Naive B cell (primary cell): ENCODE data around the gene MYH3. TPM values are rescaled to one million over a fixed set of nuclear protein-coding genes. Genes with fewer than 3 reads are reported as not detected.
"Not testable (repeated sequence)": the region's sequence is repeated elsewhere in the genome, so short reads cannot be mapped to it uniquely, and the experiment has no call there.

Experiments
- ATAC-seq, 2 donors: fragments of 150-1000 bp; cut with Tn5 transposase; 2 replicates each; pipeline ENCODE4 v1.10.0; 2021; ENCODE audit warnings: low read depth in 2 of 2, mild to moderate bottlenecking in 2 of 2, moderate library complexity in 2 of 2
- DNase-seq: peaks from one replicate; pipeline ENCODE4 v3.0.0; 2022
- H3K27ac Mint-ChIP-seq, 6 donors: one replicate each; pipeline ENCODE4 v1.8.0; 2020 to 2022; ENCODE audit warnings: mild to moderate bottlenecking in 6 of 6, mixed read lengths in 6 of 6, moderate library complexity in 5 of 6, inconsistent platforms in 2 of 6
- H3K27me3 Mint-ChIP-seq, 3 donors: one replicate each; pipeline ENCODE4 v1.8.0; 2021 to 2022; ENCODE audit warnings: mixed read lengths in 3 of 3, mild to moderate bottlenecking in 1 of 3
- H3K36me3 Mint-ChIP-seq, 2 donors: one replicate each; pipeline ENCODE4 v1.8.0; 2020 to 2022; ENCODE audit warnings: mixed read lengths in 2 of 2, inconsistent platforms in 1 of 2, mild to moderate bottlenecking in 1 of 2
- H3K4me1 Mint-ChIP-seq, 3 donors: one replicate each; pipeline ENCODE4 v1.8.0; 2020 to 2022; ENCODE audit warnings: mixed read lengths in 3 of 3, inconsistent platforms in 1 of 3, mild to moderate bottlenecking in 1 of 3, moderate library complexity in 1 of 3
- H3K4me3 Mint-ChIP-seq, 8 donors: one replicate each; pipeline ENCODE4 v1.8.0; 2020 to 2022; ENCODE audit warnings: mild to moderate bottlenecking in 8 of 8, mixed read lengths in 8 of 8, moderate library complexity in 8 of 8, inconsistent platforms in 2 of 8
- H3K9me3 Mint-ChIP-seq, 7 donors: one replicate each; pipeline ENCODE4 v1.8.0; 2020 to 2022; ENCODE audit warnings: mixed read lengths in 7 of 7, mild to moderate bottlenecking in 5 of 7, inconsistent platforms in 2 of 7, moderate library complexity in 1 of 7
- polyA plus RNA-seq, 6 donors: library from polyadenylated mRNA; unstranded; fragments of 300-500 nt; fragmentation: Illumina TruSeq; gene quantifications; one replicate each; pipeline ENCODE4 v1.2.3, GENCODE V29; 2021; ENCODE audit warnings: low read depth in 6 of 6

MYH3 gene
- polyA plus RNA-seq: under 1 TPM in 4 of 6 donors, not detected in 2; 0.41 to 0.78 (median 0.60) TPM

- ATAC-seq (no peak), DNase-seq (no peak)
- H3K4me1 Mint-ChIP-seq: peaks cover 14 to 18% (median 14%) of the 10 kb centered on the region in 3 donors
- H3K9me3 Mint-ChIP-seq: no peaks in the 10 kb centered on the region
- peaks cover 4 to 12% of the 10 kb centered on the region in 2 donors for H3K36me3 Mint-ChIP-seq
- no peak within 1 kb of the TSS for H3K4me3 Mint-ChIP-seq
- peaks cover 0 to 8% (median 0%) of the 10 kb centered on the region in 3 donors for H3K27me3 Mint-ChIP-seq
- peak within 1 kb of the TSS in 2 of 6 donors; percentile 13 to 76 for H3K27ac Mint-ChIP-seq
These were observed at the start of gene MYH3 for GRCh38 chr17:10657148-10657547. TSS of gene MYH3 (minus strand) at chr17:10657309. CDS start at chr17:10655064, 2,245 bp downstream.

GRCh38 chr17:10705727-10706126 is 48.6 kb upstream of the MYH3 start:
- H3K36me3 Mint-ChIP-seq: peaks cover 18 to 30% of the 10 kb centered on the region in 2 donors
- peaks cover 26 to 51% (median 34%) of the 10 kb centered on the region in 3 donors for H3K4me1 Mint-ChIP-seq
- DNase-seq: no peak
- H3K9me3 Mint-ChIP-seq: no peaks in the 10 kb centered on the region
- H3K27me3 Mint-ChIP-seq: no peaks in the 10 kb centered on the region
- H3K4me3 Mint-ChIP-seq: peak overlapping the region in 1 of 8 donors; percentile 22
- ATAC-seq: no peak
- peak overlapping the region in 3 of 6 donors; percentile 4 to 48 (median 4) for H3K27ac Mint-ChIP-seq

GRCh38 chr17:10702574-10702973 is 45.5 kb upstream of the MYH3 start:
- Mint-ChIP-seq H3K4me1 (peaks cover 36 to 66% (median 50%) of the 10 kb centered on the region in 3 donors), H3K4me3 (peak overlapping the region in 4 of 8 donors; percentile 23 to 76 (median 63)), H3K27ac (peak overlapping the region; percentile 47 to 91 (median 72)), H3K9me3 (no peaks in the 10 kb centered on the region), H3K36me3 (peaks cover 13 to 15% of the 10 kb centered on the region in 2 donors), H3K27me3 (no peaks in the 10 kb centered on the region)
- no peak for DNase-seq
- no peak for ATAC-seq

GRCh38 chr17:10699856-10700255 is 42.7 kb upstream of the MYH3 start:
- Mint-ChIP-seq H3K4me3 (peak overlapping the region; percentile 65 to 91 (median 82)), H3K36me3 (peaks cover 0 to 11% of the 10 kb centered on the region in 2 donors), H3K9me3 (no peaks in the 10 kb centered on the region), H3K27ac (peak overlapping the region; percentile 81 to 95 (median 88)), H3K4me1 (peaks cover 36 to 70% (median 47%) of the 10 kb centered on the region in 3 donors), H3K27me3 (no peaks in the 10 kb centered on the region)
- DNase-seq (peak; percentile 42), ATAC-seq (peak in 1 of 2 donors; percentile 12)

- peaks cover 37 to 62% (median 45%) of the 10 kb centered on the region in 3 donors for H3K4me1 Mint-ChIP-seq
- peak overlapping the region; percentile 94 to 100 (median 96) for H3K4me3 Mint-ChIP-seq
- ATAC-seq (no peak), DNase-seq (no peak)
- no peaks in the 10 kb centered on the region for H3K27me3 Mint-ChIP-seq
- H3K27ac Mint-ChIP-seq: peak overlapping the region; percentile 95 to 99 (median 96)
- peaks cover 0 to 11% of the 10 kb centered on the region in 2 donors for H3K36me3 Mint-ChIP-seq
- no peaks in the 10 kb centered on the region for H3K9me3 Mint-ChIP-seq
These were observed 41.1 kb upstream of the MYH3 start for GRCh38 chr17:10698096-10698818.

GRCh38 chr17:10697092-10698081 is 40.3 kb upstream of the MYH3 start, which contains the start of the genes ADPRM and SCO1:
TSS of gene ADPRM (plus strand) at chr17:10697594. CDS start at chr17:10704927, 7,333 bp downstream.
TSS of gene SCO1 (minus strand) at chr17:10697533. CDS start at chr17:10697507, 26 bp downstream.
- Mint-ChIP-seq H3K4me1 (peaks cover 35 to 53% (median 38%) of the 10 kb centered on the region in 3 donors), H3K27ac (peak within 1 kb of the TSS; percentile 95 to 99 (median 96)), H3K4me3 (peak within 1 kb of the TSS; percentile 94 to 100 (median 96)), H3K9me3 (no peaks in the 10 kb centered on the region), H3K27me3 (no peaks in the 10 kb centered on the region), H3K36me3 (peaks cover 0 to 11% of the 10 kb centered on the region in 2 donors)
- peak; percentile 90 for DNase-seq
- ATAC-seq: peak; percentile 91

- H3K27me3 Mint-ChIP-seq, H3K9me3 Mint-ChIP-seq, ATAC-seq, DNase-seq: not testable (repeated sequence)
- peak overlapping the region; percentile 94 to 100 (median 96) for H3K4me3 Mint-ChIP-seq
- H3K4me1 Mint-ChIP-seq: peaks cover 27 to 42% (median 28%) of the 10 kb centered on the region in 3 donors
- H3K36me3 Mint-ChIP-seq: peaks cover 0 to 10% of the 10 kb centered on the region in 2 donors
- peak overlapping the region in 3 of 6 donors; percentile 60 to 97 (median 94) for H3K27ac Mint-ChIP-seq
These were observed 38.8 kb upstream of the MYH3 start for GRCh38 chr17:10695875-10696407.

- peaks cover 20 to 35% of the 10 kb centered on the region in 2 donors for H3K36me3 Mint-ChIP-seq
- H3K27ac Mint-ChIP-seq: no peak overlapping the region
- ATAC-seq: no peak
- no peaks in the 10 kb centered on the region for H3K9me3 Mint-ChIP-seq
- no peaks in the 10 kb centered on the region for H3K27me3 Mint-ChIP-seq
- H3K4me3 Mint-ChIP-seq: no peak overlapping the region
- DNase-seq: no peak
- H3K4me1 Mint-ChIP-seq: peaks cover 15 to 24% (median 15%) of the 10 kb centered on the region in 3 donors
These were observed 30.4 kb upstream of the MYH3 start for GRCh38 chr17:10687499-10687898.

GRCh38 chr17:10683853-10684252 is 26.7 kb upstream of the MYH3 start:
- peaks cover 0 to 9% (median 3%) of the 10 kb centered on the region in 3 donors for H3K4me1 Mint-ChIP-seq
- DNase-seq (no peak), ATAC-seq (no peak)
- H3K27ac Mint-ChIP-seq: no peak overlapping the region
- H3K9me3 Mint-ChIP-seq: no peaks in the 10 kb centered on the region
- H3K36me3 Mint-ChIP-seq: peaks cover 23 to 35% of the 10 kb centered on the region in 2 donors
- H3K4me3 Mint-ChIP-seq: no peak overlapping the region
- H3K27me3 Mint-ChIP-seq: no peaks in the 10 kb centered on the region

- H3K4me3 Mint-ChIP-seq: no peak overlapping the region
- H3K9me3 Mint-ChIP-seq: no peaks in the 10 kb centered on the region
- no peak overlapping the region for H3K27ac Mint-ChIP-seq
- no peak for DNase-seq
- H3K36me3 Mint-ChIP-seq: peaks cover 23 to 35% of the 10 kb centered on the region in 2 donors
- H3K27me3 Mint-ChIP-seq: no peaks in the 10 kb centered on the region
- no peak for ATAC-seq
- peaks cover 0 to 4% (median 3%) of the 10 kb centered on the region in 3 donors for H3K4me1 Mint-ChIP-seq
These were observed 24.8 kb upstream of the MYH3 start for GRCh38 chr17:10681866-10682446.

GRCh38 chr17:10674704-10675103 is 17.6 kb upstream of the MYH3 start:
- Mint-ChIP-seq H3K9me3 (no peaks in the 10 kb centered on the region), H3K4me3 (no peak overlapping the region), H3K27me3 (no peaks in the 10 kb centered on the region), H3K36me3 (peaks cover 0 to 10% of the 10 kb centered on the region in 2 donors), H3K4me1 (no peaks in the 10 kb centered on the region), H3K27ac (no peak overlapping the region)
- no peak for ATAC-seq
- DNase-seq: no peak

- no peak overlapping the region for H3K4me3 Mint-ChIP-seq
- H3K27ac Mint-ChIP-seq: no peak overlapping the region
- H3K9me3 Mint-ChIP-seq: no peaks in the 10 kb centered on the region
- ATAC-seq (no peak), DNase-seq (no peak)
- H3K36me3 Mint-ChIP-seq: peaks cover 0 to 10% of the 10 kb centered on the region in 2 donors
- H3K27me3 Mint-ChIP-seq: no peaks in the 10 kb centered on the region
- no peaks in the 10 kb centered on the region for H3K4me1 Mint-ChIP-seq
These were observed 16.2 kb upstream of the MYH3 start for GRCh38 chr17:10673312-10673711.
